GM23338 (cell line): ENCODE results near the gene UBE2H. TPM values are rescaled to one million over a fixed set of nuclear protein-coding genes. Genes with fewer than 3 reads are reported as not detected.

ENCODE experiments used
- ATAC-seq: fragments of 200-7000 bp; cut with Tn5 transposase; 3 replicates; pipeline ENCODE4 v1.9.1; 2020
- DNase-seq: peaks from one replicate; pipeline ENCODE4 v3.0.0-alpha.2; 2015; ENCODE audit warnings: low spot score
- H2AFZ ChIP-seq: fragments of 200-600 bp; sonication (generic); 2 replicates; pipeline ENCODE4 v1.8.0; 2016; ENCODE audit warnings: antibody characterized with exemption, mild to moderate bottlenecking, moderate library complexity
- H3F3A ChIP-seq: fragments of 200-600 bp; sonication (generic); replicated peaks from 2 replicates; pipeline ENCODE4 v1.8.0; 2017; ENCODE audit warnings: antibody characterized with exemption, mixed run types, low read depth
- H3K27ac ChIP-seq: fragments of 200-600 bp; sonication (generic); 2 replicates; pipeline ENCODE4 v1.6.1; 2016; ENCODE audit warnings: low read depth
- H3K27me3 ChIP-seq: fragments of 200-600 bp; sonication (generic); 2 replicates; pipeline ENCODE4 v1.8.0; 2016; ENCODE audit warnings: mild to moderate bottlenecking, mixed run types, moderate library complexity; ENCODE audit not compliant: insufficient read depth
- H3K36me3 ChIP-seq: fragments of 200-600 bp; sonication (generic); 2 replicates; pipeline ENCODE4 v1.8.0; 2016; ENCODE audit warnings: mild to moderate bottlenecking; ENCODE audit not compliant: insufficient read depth
- H3K4me1 ChIP-seq: fragments of 200-600 bp; sonication (generic); 2 replicates; pipeline ENCODE4 v1.8.0; 2016; ENCODE audit warnings: mild to moderate bottlenecking, moderate library complexity; ENCODE audit not compliant: insufficient read depth
- H3K4me2 ChIP-seq: fragments of 200-600 bp; sonication (generic); 2 replicates; pipeline ENCODE4 v1.7.1; 2017; ENCODE audit warnings: mixed run types
- H3K4me3 ChIP-seq: fragments of 200-600 bp; sonication (generic); 2 replicates; pipeline ENCODE4 v1.6.1; 2016; ENCODE audit warnings: mixed run types
- H3K79me2 ChIP-seq: fragments of 200-600 bp; sonication (generic); replicated peaks from 2 replicates; pipeline ENCODE4 v1.8.0; 2017; ENCODE audit warnings: mild to moderate bottlenecking; ENCODE audit not compliant: insufficient read depth
- H3K9me2 ChIP-seq: fragments of 200-600 bp; sonication (generic); 2 replicates; pipeline ENCODE4 v1.8.0; 2017; ENCODE audit not compliant: insufficient read depth
- H4K20me1 ChIP-seq: fragments of 200-600 bp; sonication (generic); replicated peaks from 2 replicates; pipeline ENCODE4 v1.8.0; 2017; ENCODE audit warnings: mild to moderate bottlenecking; ENCODE audit not compliant: insufficient read depth
- H3K27ac Mint-ChIP-seq: 2 replicates; pipeline ENCODE4 v1.8.0; 2020; ENCODE audit warnings: inconsistent platforms, mild to moderate bottlenecking, moderate library complexity, mixed read lengths
- H3K27me3 Mint-ChIP-seq: 3 replicates; pipeline ENCODE4 v1.8.0; 2022; ENCODE audit warnings: low read depth, mild to moderate bottlenecking, moderate library complexity, mixed read lengths, inconsistent platforms; ENCODE audit not compliant: insufficient read depth, poor library complexity
- H3K36me3 Mint-ChIP-seq: 3 replicates; pipeline ENCODE4 v1.8.0; 2021; ENCODE audit warnings: low read depth, mild to moderate bottlenecking, inconsistent platforms, moderate library complexity, mixed read lengths
- H3K4me1 Mint-ChIP-seq: 3 replicates; pipeline ENCODE4 v1.8.0; 2020; ENCODE audit warnings: mild to moderate bottlenecking, inconsistent platforms, mixed read lengths
- H3K4me3 Mint-ChIP-seq: 3 replicates; pipeline ENCODE4 v1.8.0; 2021; ENCODE audit warnings: moderate library complexity, mild to moderate bottlenecking, inconsistent platforms, mixed read lengths
- H3K9me3 Mint-ChIP-seq: 3 replicates; pipeline ENCODE4 v1.8.0; 2020; ENCODE audit warnings: moderate library complexity, mild to moderate bottlenecking, inconsistent platforms, mixed read lengths
- CREB1 ChIP-seq: fragments of 250-450 bp; sonication (Bioruptor Pico); IDR thresholded peaks from 2 replicates; pipeline ENCODE4 v1.5.0; 2020; ENCODE audit warnings: low read depth, mild to moderate bottlenecking, moderate library complexity
- EZH2phosphoT487 ChIP-seq: fragments of 200-600 bp; sonication (generic); IDR thresholded peaks from one replicate; pipeline ENCODE4 v1.8.1; 2018; ENCODE audit warnings: antibody characterized with exemption; ENCODE audit not compliant: unreplicated experiment
- POLR2AphosphoS5 ChIP-seq: IDR thresholded peaks from 2 replicates; pipeline ENCODE4 v1.6.1; 2016; ENCODE audit warnings: antibody characterized with exemption, low read depth
- ZNF114 ChIP-seq: fragments of 250-450 bp; sonication (Bioruptor Pico); IDR thresholded peaks from 2 replicates; pipeline ENCODE4 v1.5.0; 2020; ENCODE audit warnings: mild to moderate bottlenecking, moderate library complexity
- polyA plus RNA-seq: library from polyadenylated mRNA; unstranded; fragments of >200 nt; fragmentation: Nextera tagmentation; extraction: Ambion mirVana; gene quantifications from 2 replicates; pipeline ENCODE4 v1.2.1, GENCODE V29; 2016
- total RNA-seq: library from RNA; depleted of rRNA; stranded (reverse); fragments of >200 nt; shearing (Covaris generic); gene quantifications from 2 replicates; pipeline ENCODE4 v1.2.3, GENCODE V29; 2014
- TF ChIP-seq, protein P1 (sequence below): fragments of 250-450 bp; sonication (Bioruptor Pico); IDR thresholded peaks from 2 replicates; pipeline ENCODE4 v1.5.0; 2020; ENCODE audit warnings: mild to moderate bottlenecking, moderate library complexity
- TF ChIP-seq, protein P2 (sequence below): IDR thresholded peaks from 2 replicates; pipeline ENCODE4 v1.6.1; 2016; ENCODE audit warnings: antibody characterized with exemption

Gene UBE2H
- total and polyA plus RNA-seq, 2 experiments from 2014 or later = 40.8 to 86.5 TPM

DNA sequence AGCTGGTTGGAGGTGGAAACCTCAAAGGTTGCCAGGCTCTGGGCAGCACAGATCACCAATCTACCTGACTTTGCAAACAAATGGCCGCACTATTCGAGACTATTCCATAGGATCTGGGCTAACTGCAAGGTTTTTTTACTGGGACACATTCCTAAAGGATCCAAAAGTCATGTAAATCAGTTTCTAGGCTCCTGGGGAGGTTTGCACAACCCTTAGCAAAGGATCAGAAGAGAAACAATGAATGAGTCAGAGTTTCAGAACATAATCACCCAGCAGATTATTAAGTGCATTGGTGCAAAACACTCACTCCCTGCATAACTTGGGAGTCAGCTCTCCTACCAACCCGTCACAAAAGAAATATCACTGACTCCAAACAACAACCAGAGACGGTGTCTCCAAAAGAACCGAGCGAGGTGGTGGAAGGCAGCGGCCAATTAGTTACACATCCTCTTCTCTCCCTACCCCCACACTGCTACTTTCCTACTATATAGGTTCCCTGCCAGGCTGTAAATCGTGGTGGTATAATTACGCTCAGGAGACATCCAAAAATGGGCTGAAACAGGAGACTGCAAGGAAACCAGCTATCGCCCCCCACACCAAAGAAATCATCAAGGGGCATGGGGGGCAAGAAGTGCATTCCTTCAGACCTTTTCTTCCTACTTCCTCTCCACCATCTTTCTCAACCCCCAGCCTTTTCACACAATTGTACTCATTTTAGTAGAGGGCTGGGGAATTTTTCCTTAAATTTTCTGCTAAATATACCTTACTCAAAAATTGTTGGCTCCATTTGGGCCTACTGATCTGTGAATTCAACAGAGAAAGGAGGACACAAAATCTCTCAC lies 3.2 kb downstream of the UBE2H start (continued):
- TF ChIP-seq, protein P1, sequence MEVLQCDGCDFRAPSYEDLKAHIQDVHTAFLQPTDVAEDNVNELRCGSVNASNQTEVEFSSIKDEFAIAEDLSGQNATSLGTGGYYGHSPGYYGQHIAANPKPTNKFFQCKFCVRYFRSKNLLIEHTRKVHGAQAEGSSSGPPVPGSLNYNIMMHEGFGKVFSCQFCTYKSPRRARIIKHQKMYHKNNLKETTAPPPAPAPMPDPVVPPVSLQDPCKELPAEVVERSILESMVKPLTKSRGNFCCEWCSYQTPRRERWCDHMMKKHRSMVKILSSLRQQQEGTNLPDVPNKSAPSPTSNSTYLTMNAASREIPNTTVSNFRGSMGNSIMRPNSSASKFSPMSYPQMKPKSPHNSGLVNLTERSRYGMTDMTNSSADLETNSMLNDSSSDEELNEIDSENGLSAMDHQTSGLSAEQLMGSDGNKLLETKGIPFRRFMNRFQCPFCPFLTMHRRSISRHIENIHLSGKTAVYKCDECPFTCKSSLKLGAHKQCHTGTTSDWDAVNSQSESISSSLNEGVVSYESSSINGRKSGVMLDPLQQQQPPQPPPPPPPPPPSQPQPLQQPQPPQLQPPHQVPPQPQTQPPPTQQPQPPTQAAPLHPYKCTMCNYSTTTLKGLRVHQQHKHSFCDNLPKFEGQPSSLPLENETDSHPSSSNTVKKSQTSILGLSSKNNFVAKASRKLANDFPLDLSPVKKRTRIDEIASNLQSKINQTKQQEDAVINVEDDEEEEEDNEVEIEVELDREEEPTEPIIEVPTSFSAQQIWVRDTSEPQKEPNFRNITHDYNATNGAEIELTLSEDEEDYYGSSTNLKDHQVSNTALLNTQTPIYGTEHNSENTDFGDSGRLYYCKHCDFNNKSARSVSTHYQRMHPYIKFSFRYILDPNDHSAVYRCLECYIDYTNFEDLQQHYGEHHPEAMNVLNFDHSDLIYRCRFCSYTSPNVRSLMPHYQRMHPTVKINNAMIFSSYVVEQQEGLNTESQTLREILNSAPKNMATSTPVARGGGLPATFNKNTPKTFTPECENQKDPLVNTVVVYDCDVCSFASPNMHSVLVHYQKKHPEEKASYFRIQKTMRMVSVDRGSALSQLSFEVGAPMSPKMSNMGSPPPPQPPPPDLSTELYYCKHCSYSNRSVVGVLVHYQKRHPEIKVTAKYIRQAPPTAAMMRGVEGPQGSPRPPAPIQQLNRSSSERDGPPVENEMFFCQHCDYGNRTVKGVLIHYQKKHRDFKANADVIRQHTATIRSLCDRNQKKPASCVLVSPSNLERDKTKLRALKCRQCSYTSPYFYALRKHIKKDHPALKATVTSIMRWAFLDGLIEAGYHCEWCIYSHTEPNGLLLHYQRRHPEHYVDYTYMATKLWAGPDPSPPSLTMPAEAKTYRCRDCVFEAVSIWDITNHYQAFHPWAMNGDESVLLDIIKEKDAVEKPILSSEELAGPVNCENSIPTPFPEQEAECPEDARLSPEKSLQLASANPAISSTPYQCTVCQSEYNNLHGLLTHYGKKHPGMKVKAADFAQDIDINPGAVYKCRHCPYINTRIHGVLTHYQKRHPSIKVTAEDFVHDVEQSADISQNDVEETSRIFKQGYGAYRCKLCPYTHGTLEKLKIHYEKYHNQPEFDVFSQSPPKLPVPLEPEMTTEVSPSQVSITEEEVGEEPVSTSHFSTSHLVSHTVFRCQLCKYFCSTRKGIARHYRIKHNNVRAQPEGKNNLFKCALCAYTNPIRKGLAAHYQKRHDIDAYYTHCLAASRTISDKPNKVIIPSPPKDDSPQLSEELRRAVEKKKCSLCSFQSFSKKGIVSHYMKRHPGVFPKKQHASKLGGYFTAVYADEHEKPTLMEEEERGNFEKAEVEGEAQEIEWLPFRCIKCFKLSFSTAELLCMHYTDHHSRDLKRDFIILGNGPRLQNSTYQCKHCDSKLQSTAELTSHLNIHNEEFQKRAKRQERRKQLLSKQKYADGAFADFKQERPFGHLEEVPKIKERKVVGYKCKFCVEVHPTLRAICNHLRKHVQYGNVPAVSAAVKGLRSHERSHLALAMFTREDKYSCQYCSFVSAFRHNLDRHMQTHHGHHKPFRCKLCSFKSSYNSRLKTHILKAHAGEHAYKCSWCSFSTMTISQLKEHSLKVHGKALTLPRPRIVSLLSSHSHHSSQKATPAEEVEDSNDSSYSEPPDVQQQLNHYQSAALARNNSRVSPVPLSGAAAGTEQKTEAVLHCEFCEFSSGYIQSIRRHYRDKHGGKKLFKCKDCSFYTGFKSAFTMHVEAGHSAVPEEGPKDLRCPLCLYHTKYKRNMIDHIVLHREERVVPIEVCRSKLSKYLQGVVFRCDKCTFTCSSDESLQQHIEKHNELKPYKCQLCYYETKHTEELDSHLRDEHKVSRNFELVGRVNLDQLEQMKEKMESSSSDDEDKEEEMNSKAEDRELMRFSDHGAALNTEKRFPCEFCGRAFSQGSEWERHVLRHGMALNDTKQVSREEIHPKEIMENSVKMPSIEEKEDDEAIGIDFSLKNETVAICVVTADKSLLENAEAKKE (CRISPR knock-in tag) = no peak
- TF ChIP-seq ZNF114 (CRISPR knock-in tag) = no peak

DNA sequence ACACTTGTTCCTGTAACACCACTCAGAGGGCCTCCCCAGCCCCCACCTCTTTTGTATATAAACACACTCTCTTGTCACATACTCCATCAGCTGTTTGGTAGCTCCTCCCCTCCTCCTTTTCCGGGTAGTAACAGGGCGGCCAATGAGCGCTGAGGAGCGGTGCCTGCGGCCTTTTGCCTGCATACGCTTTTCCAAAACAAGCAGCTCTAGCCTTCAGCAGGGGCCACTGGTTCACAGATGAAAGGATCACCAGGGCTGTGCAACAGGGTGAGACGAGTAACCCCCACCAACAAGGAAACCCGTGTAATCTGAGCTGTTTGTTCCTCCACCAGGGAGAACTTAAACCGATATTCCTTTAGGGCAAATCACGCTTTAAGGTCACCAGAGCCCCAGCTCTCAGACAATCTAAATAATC lies 3.9 kb downstream of the UBE2H start:
- peak; percentile 47; the same call in 1 of the 2 replicates for TF ChIP-seq POLR2AphosphoS5
- no peak for TF ChIP-seq ZNF114 (CRISPR knock-in tag)
- TF ChIP-seq, protein P2, sequence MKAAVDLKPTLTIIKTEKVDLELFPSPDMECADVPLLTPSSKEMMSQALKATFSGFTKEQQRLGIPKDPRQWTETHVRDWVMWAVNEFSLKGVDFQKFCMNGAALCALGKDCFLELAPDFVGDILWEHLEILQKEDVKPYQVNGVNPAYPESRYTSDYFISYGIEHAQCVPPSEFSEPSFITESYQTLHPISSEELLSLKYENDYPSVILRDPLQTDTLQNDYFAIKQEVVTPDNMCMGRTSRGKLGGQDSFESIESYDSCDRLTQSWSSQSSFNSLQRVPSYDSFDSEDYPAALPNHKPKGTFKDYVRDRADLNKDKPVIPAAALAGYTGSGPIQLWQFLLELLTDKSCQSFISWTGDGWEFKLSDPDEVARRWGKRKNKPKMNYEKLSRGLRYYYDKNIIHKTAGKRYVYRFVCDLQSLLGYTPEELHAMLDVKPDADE = 0 out of 2 replicates have a peak, but pooled peaks have one; percentile 12
- no peak for TF ChIP-seq EZH2phosphoT487
- peak; percentile 44; the same call in 1 of the 2 replicates for TF ChIP-seq CREB1 (CRISPR knock-in tag)
- Mint-ChIP-seq H3K4me1 (peaks cover 23% of the 10 kb centered on the region), H3K27me3 (peaks cover 8% of the 10 kb centered on the region), H3K4me3 (no peak overlapping the region), H3K36me3 (peaks cover 32% of the 10 kb centered on the region), H3K9me3 (peaks cover 3% of the 10 kb centered on the region; the same call in 1 of the 3 replicates), H3K27ac (no peak overlapping the region)
- Histone ChIP-seq H3K79me2 (peaks cover 71% of the 10 kb centered on the region), H3K4me3 (peak overlapping the region; percentile 63), H3K4me1 (peaks cover 22% of the 10 kb centered on the region), H3K36me3 (peaks cover 4% of the 10 kb centered on the region; the same call in 1 of the 2 replicates), H4K20me1 (no peaks in the 10 kb centered on the region), H3K9me2 (no peaks in the 10 kb centered on the region), H2AFZ (no peak overlapping the region), H3K27ac (peak overlapping the region; percentile 95), H3K27me3 (no peaks in the 10 kb centered on the region), H3K4me2 (peak overlapping the region; percentile 72), H3F3A (0 out of 2 replicates have a peak, but pooled peaks cover 4% of the 10 kb centered on the region)
- ATAC-seq (peak; percentile 76), DNase-seq (peak; percentile 94)
